Neutrophil (primary cell): Measurements from ENCODE around the gene IKZF3.

Experiments used
- H3K27ac ChIP-seq: fragments of 200-600 bp; sonication (generic); 2 replicates; pipeline ENCODE4 v1.5.1; 2016; ENCODE audit warnings: mild to moderate bottlenecking, moderate library complexity
- H3K27me3 ChIP-seq: fragments of 200-600 bp; sonication (generic); 2 replicates; pipeline ENCODE4 v1.6.0; 2016; ENCODE audit warnings: mild to moderate bottlenecking
- H3K36me3 ChIP-seq: fragments of 200-600 bp; sonication (generic); 2 replicates; pipeline ENCODE4 v1.5.1; 2017
- H3K4me1 ChIP-seq, 2 experiments: fragments of 200-600 bp in 1 of 2; sonication (generic) in 1 of 2; 1 replicate in 1 of 2; 2 replicates in 1 of 2; pipeline versions ENCODE4 v1.5.1 to v1.6.1; 2013 to 2016; ENCODE audit warnings: low read depth in 1 of 2, low read length in 1 of 2, mild to moderate bottlenecking in 1 of 2, moderate library complexity in 1 of 2; ENCODE audit not compliant: control insufficient read depth in 1 of 2, insufficient read depth in 1 of 2
- H3K4me3 ChIP-seq, 2 experiments: fragments of 200-600 bp in 1 of 2; sonication (generic) in 1 of 2; 1 replicate in 1 of 2; 2 replicates in 1 of 2; pipeline ENCODE4 v1.5.1; 2013 to 2016; ENCODE audit warnings: low read depth in 1 of 2, low read length in 1 of 2, mild to moderate bottlenecking in 1 of 2, moderate library complexity in 1 of 2
- H3K9me3 ChIP-seq: fragments of 200-600 bp; sonication (generic); 2 replicates; pipeline ENCODE4 v1.5.1; 2016
- CTCF ChIP-seq: fragments of 200-600 bp; sonication (generic); IDR thresholded peaks from 2 replicates; pipeline ENCODE4 v1.5.1; 2016; ENCODE audit warnings: antibody characterized with exemption

IKZF3 gene

GRCh38 chr17:39742856-39743436 lies 121.2 kb downstream of the IKZF3 start:
- Histone ChIP-seq H3K36me3 (no peaks in the 10 kb centered on the region), H3K9me3 (no peaks in the 10 kb centered on the region), H3K27me3 (peaks cover 75% of the 10 kb centered on the region), H3K4me1 (peaks cover 0 to 16% of the 10 kb centered on the region in 2 experiments), H3K4me3 (no peak overlapping the region), H3K27ac (no peak overlapping the region)
- TF ChIP-seq CTCF, result no peak

GRCh38 chr17:39742126-39742855 lies 121.8 kb downstream of the IKZF3 start:
- Histone ChIP-seq H3K36me3 (no peaks in the 10 kb centered on the region), H3K27ac (no peak overlapping the region), H3K4me3 (no peak overlapping the region), H3K27me3 (peaks cover 78% of the 10 kb centered on the region), H3K9me3 (no peaks in the 10 kb centered on the region), H3K4me1 (peaks cover 3 to 20% of the 10 kb centered on the region in 2 experiments)
- no peak for TF ChIP-seq CTCF

GRCh38 chr17:39740357-39741111 lies 123.6 kb downstream of the IKZF3 start:
- no peaks in the 10 kb centered on the region for H3K36me3 ChIP-seq
- H3K27me3 ChIP-seq, result peaks cover 96% of the 10 kb centered on the region
- H3K9me3 ChIP-seq, result no peaks in the 10 kb centered on the region
- no peak overlapping the region for H3K27ac ChIP-seq
- no peak overlapping the region for H3K4me3 ChIP-seq
- H3K4me1 ChIP-seq, result peaks cover 3 to 20% of the 10 kb centered on the region in 2 experiments
- TF ChIP-seq CTCF, result no peak

- Histone ChIP-seq H3K4me3 (no peak overlapping the region), H3K36me3 (no peaks in the 10 kb centered on the region), H3K9me3 (no peaks in the 10 kb centered on the region), H3K4me1 (peaks cover 3 to 20% of the 10 kb centered on the region in 2 experiments), H3K27ac (no peak overlapping the region), H3K27me3 (peaks cover 99% of the 10 kb centered on the region)
- no peak for TF ChIP-seq CTCF
Measured at GRCh38 chr17:39739885-39740356, 124.2 kb downstream of the IKZF3 start.

GRCh38 chr17:39738983-39739884 lies 124.9 kb downstream of the IKZF3 start:
- H3K27ac ChIP-seq, result no peak overlapping the region
- H3K4me3 ChIP-seq, result no peak overlapping the region
- no peaks in the 10 kb centered on the region for H3K9me3 ChIP-seq
- peaks cover 3 to 20% of the 10 kb centered on the region in 2 experiments for H3K4me1 ChIP-seq
- no peak for TF ChIP-seq CTCF
- peaks cover 98% of the 10 kb centered on the region for H3K27me3 ChIP-seq
- no peaks in the 10 kb centered on the region for H3K36me3 ChIP-seq
